Measurements from ENCODE around the gene FOXB2. TPM values are rescaled to one million over a fixed set of nuclear protein-coding genes. Genes with fewer than 3 reads are reported as not detected.
"Not testable (repeated sequence)": the region's sequence is repeated elsewhere in the genome, so short reads cannot be mapped to it uniquely, and the experiment has no call there.

The FOXB2 gene
- not detected in 2 replicates for total RNA-seq (2014; rRNA removed; shearing (Covaris generic))

DNA sequence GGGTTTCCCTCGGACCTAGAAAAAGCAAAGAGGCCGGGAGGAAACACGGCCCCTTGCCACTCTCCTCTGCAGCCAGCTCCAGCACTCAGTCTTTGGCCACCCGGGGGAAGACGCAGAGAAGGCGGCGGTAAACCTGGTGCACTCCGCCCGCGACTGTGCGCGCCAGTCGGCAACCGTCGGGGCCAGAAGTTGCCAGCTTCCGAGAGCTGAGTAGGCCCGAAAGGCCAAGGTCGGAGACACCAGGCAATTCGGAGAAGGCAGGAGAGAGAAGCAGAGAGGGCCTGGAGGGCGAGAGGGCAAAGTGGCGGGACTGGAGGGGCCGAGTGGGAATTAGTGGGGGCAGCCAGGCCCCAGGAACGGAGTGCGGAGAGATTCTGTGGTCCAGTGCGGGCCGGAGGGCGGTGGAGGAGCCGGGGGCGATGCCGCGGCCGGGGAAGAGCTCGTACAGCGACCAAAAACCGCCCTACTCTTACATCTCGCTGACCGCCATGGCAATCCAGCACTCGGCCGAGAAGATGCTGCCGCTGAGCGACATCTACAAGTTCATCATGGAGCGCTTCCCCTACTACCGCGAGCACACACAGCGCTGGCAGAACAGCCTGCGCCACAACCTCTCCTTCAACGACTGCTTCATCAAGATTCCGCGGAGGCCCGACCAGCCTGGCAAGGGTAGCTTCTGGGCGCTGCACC is at the start of gene FOXB2:
Gene FOXB2, plus strand, starts transcription at position 420 of the 690 bp plus-strand sequence. Its CDS starts 0 bp downstream, at position 420.
- no peak for DNase-seq (ENCODE audit: low read depth)

- no peak for DNase-seq (ENCODE audit: low read depth)
Measured at GRCh38 chr9:76969716-76970115, 49.7 kb upstream of the FOXB2 start.

GRCh38 chr9:76978831-76979230 is 40.6 kb upstream of the FOXB2 start:
- DNase-seq (ENCODE audit: low read depth): not testable (repeated sequence)

- no peak for DNase-seq (ENCODE audit: low read depth)
Measured at GRCh38 chr9:76980566-76980965, 38.9 kb upstream of the FOXB2 start.

- no peak for DNase-seq (ENCODE audit: low read depth)
Measured at GRCh38 chr9:76984486-76984885, 35.0 kb upstream of the FOXB2 start.

DNA sequence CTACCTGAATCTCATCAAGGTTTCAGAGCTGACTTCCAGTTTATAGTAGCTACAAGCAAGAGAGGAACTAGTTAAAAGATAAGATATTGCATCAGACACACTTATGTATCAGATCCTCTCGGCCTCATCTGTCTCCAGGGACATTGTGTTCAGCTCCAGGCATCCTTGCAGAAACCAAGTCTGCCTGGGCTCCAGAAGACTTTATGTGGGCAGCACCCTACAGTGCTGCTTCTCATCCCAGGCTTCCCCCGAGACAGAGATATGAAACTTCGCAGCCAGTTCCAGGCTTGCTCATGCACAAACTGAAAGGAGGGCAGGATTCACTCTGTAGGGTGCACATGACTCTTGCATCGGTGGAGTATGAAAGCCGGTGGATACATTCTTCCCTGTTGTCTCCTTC is 33.9 kb upstream of the FOXB2 start:
- no peak for DNase-seq (ENCODE audit: low read depth)

GRCh38 chr9:76987594-76988200 is 31.8 kb upstream of the FOXB2 start:
- DNase-seq (ENCODE audit: low read depth): peak; percentile 55

GRCh38 chr9:76988941-76989340 is 30.5 kb upstream of the FOXB2 start:
- DNase-seq (ENCODE audit: low read depth): no peak

- DNase-seq (ENCODE audit: low read depth): no peak
Measured at GRCh38 chr9:76989501-76989900, 30.0 kb upstream of the FOXB2 start.

DNA sequence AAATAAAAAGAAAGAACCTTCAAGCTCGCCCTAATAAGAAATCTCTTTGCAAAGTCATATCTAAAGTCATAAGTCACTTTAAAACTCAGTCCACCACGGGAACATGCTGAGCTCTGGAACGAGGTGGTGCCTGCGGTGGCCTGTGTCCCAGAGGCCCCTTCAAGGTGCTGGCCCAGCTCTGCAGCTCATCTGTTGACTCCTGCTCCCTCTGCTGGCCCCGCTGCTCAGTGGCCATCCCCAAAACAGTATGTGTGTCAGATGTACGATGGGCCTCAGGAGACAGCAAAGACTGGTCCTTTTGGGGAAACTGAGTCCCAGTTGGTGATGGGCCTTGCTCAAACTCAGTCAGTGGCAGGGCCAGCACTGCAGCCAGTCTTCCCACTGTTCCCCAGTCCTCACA is 22.8 kb upstream of the FOXB2 start:
- peak; percentile 35 for DNase-seq (ENCODE audit: low read depth)

DNA sequence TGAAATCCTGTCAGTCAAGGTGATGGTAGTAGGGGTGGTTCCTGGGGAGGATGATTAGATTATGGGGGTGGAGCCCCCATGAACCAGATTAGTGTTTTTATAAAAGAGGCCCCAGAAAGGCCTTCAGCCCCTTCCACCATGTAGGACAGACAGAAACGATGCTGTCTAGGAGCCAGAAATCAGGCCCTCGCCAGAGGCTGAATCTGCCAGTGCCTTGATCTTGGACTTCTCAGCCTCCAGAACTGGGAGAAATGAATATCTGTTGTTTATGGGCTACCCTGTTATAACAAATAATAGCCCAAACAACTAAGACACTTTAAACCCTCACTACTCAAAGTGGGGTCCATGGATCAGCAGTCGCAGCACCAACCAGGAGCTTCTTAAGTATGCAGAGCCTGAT is 20.2 kb upstream of the FOXB2 start:
- DNase-seq (ENCODE audit: low read depth): no peak

DNA sequence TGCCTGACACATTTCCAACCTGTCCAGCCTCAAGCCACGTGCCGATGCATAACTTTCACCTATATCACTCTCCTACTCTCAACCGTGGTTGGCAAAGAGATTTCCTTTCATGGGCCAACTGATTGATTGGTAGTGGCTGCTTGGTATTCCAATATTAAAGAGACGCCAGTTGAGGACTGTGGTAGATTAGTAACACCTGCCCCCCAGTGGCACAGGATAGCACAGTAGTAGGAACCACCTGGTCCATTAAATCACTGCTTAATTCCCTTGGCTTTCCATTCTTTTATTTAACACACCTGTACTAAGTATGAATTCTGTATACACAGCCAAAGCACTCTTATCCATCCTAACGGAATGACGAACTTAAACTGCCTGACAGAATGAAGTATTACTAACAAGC is 19.1 kb upstream of the FOXB2 start:
- no peak for DNase-seq (ENCODE audit: low read depth)

GRCh38 chr9:77003366-77003765 is 16.1 kb upstream of the FOXB2 start:
- DNase-seq (ENCODE audit: low read depth): no peak

DNA sequence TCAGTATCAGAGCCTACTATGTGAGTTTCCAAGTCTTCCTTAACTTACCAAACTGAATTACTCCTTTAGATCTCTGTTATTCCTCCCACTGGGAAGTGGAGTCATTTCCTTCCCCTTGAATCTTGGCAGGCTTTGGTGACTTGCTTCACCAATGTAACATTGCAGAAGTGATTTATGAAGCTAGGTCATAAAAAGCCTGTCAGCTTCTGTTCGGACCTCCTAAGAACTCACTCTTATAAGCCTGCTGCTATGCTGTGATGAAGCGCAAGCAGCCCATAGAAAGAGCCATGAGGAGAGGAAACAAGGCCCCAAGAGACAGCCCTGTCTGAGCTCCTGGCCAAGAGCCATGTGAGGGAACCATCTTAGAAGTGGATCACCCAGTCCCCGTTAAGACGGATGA is 14.2 kb upstream of the FOXB2 start:
- no peak for DNase-seq (ENCODE audit: low read depth)

- no peak for DNase-seq (ENCODE audit: low read depth)
Measured at GRCh38 chr9:77010527-77010926, 8.9 kb upstream of the FOXB2 start.

GRCh38 chr9:77011973-77012821 is 7.3 kb upstream of the FOXB2 start:
- DNase-seq (ENCODE audit: low read depth): no peak

GRCh38 chr9:77013206-77013931 is 6.1 kb upstream of the FOXB2 start:
- DNase-seq (ENCODE audit: low read depth): no peak

DNA sequence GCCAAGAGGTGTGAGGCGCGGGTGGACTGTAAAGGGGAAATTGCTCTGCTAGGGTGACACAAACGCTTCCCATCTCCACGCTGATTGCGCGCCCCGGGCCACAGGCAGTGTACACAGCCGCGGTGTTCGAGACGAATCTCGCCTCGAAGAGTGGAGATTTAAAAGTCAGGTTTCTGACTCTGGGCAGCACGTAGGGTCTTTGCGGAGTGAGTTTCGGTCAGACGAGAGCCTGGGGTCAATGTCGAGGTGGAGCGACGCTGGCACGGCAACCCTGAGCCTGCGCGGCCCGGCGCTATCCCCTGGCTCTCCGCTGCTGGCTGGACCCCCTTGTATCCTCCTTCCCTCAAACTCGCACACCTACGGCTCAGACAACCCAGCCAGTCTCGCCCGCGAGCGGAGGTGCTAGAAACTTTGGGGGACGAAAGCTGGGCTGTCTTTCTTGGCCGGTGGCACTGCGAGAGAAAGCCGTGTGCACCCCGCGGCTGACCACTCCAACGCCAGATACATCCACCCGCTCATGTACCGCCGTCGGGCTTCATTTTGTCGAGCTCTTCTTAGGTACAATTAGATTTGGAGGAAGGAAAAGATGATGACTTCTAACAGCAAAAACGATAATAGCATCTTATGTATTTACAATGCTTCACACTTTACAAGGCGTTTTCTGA is 5.4 kb upstream of the FOXB2 start:
- no peak for DNase-seq (ENCODE audit: low read depth)

DNA sequence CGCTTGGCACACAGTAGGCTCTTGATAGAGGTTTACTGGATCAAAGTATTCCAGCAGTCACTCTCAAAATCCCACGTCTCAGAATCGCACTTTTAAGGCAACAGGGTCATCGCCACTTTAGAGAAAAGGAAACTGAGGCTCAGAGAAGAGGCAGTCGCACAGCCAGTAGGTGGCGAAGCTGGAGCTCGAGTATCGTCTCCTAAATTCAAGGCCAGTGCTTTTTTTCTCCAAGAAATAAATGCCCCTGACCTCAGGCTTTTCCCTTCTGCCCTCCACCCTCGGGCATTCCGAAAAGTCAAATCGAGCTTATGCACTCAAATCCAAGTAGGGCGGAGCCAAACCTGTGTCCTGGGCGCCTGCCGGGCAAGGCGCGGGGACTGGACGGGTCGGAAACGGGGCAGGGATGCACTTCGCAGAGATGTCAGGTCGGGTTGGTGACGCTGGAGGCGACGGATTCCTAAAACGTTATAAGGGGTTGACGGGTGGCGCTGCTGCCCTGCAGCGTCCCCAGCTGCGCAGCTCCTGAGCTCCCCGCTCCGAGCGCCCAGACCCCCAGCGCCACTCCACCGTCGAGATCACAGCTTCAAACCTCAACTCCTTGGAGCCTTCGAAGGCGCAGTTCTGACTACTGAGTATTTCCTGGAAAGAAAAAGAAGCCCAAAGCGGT is 4.7 kb upstream of the FOXB2 start:
- no peak for DNase-seq (ENCODE audit: low read depth)

DNA sequence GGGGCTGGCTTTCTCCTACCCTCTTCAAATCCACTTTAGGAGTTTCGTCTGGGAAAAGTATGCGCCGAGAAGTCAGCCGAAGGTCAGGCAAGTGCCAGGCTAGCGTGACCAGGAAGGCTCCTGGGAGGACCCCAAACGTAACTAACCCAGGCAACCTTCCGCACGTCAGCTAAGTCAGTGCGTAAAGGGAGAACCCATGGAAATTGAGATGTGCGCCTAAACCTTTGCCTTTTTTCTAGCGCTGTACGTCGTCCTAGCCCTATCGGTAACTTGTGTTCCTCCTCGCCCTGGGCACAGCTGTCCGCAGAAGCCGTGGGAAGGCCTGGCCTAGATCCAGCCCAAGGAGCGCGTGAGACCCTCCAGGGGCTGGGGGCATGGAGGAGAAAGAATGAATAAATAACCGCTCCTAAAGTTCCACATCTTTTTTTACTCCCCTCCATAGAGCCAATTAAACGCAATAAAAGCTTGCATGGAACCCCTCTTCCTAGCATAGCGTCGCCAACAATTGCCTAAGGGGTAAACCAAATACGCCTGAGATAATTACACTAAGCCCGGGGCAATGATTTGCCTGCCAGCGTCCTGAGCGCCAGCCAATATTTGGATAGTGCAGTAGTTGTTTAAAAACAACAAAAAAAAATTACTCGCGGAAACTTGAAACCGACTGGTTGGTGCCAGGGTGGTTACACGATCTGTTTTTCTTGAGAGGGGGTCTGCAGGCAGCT is 4.0 kb upstream of the FOXB2 start:
- no peak for DNase-seq (ENCODE audit: low read depth)
